Duodenal mucosa (tissue), 2 donors: ENCODE results near the gene GARIN3.
"Not testable (repeated sequence)": the region's sequence is repeated elsewhere in the genome, so short reads cannot be mapped to it uniquely, and the experiment has no call there.

Source experiments
- H3K27ac ChIP-seq: one replicate; pipeline ENCODE4 v1.7.0; 2013; ENCODE audit warnings: low read depth, low read length
- H3K27me3 ChIP-seq, 2 donors: one replicate each; pipeline ENCODE4 v1.7.0; 2013; ENCODE audit warnings: low read length in 2 of 2, control low read depth in 1 of 2; ENCODE audit not compliant: insufficient read depth in 2 of 2, control insufficient read depth in 1 of 2
- H3K36me3 ChIP-seq, 2 donors: one replicate each; pipeline ENCODE4 v1.7.0; 2013; ENCODE audit warnings: low read length in 2 of 2, control low read depth in 1 of 2; ENCODE audit not compliant: insufficient read depth in 2 of 2, control insufficient read depth in 1 of 2
- H3K4me1 ChIP-seq, 2 donors: one replicate each; pipeline ENCODE4 v1.7.0; 2013; ENCODE audit warnings: low read length in 2 of 2, control low read depth in 1 of 2; ENCODE audit not compliant: insufficient read depth in 2 of 2, control insufficient read depth in 1 of 2
- H3K4me3 ChIP-seq, 2 donors: one replicate each; pipeline ENCODE4 v1.7.0; 2013; ENCODE audit warnings: low read length in 2 of 2, low read depth in 1 of 2
- H3K9ac ChIP-seq, 2 donors: one replicate each; pipeline ENCODE4 v1.7.0; 2013; ENCODE audit warnings: low read length in 2 of 2, low read depth in 1 of 2
- H3K9me3 ChIP-seq, 2 donors: one replicate each; pipeline ENCODE4 v1.7.0; 2013; ENCODE audit warnings: low read length in 2 of 2, control low read depth in 1 of 2; ENCODE audit not compliant: control insufficient read depth in 1 of 2

GARIN3 gene

DNA sequence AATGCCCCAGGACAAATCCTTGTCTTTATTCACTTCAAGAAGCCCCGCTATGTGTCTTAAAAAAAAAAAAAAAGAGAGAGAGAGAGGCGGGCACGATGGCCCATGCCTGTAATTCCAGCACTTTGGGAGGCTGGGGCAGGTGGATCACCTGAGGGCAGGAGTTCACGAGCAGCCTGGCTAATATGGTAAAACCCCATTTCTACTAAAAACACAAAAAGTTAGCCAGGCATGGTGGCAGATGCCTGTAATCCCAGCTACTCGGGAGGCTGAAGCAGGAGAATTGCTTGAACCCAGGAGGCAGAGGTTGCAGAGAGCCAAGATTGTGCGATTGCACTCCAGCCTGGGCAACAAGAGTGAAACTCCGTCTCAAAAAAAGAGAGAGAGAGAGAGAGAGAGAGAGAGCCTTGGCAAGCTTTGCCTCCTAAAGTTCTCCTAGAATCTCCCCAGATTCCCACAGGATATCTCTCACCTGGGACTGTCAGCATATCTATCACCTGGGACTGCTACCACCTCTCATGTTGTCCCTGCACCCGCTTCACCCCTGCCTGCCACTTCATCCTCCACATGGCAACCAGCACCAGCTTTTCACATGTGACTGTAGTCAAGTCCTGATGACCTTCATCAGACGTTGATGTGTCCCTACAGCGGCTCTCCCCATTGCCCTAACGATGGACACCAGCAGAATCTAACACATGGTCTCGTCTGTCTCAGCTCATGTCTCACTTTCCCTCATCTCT lies 20.4 kb upstream of the GARIN3 start:
- H3K27ac ChIP-seq: no peak overlapping the region
- no peaks in the 10 kb centered on the region for H3K9me3 ChIP-seq
- peaks cover 0 to 3% of the 10 kb centered on the region in 2 donors for H3K27me3 ChIP-seq
- no peaks in the 10 kb centered on the region for H3K4me1 ChIP-seq
- H3K9ac ChIP-seq: no peak overlapping the region
- no peak overlapping the region for H3K4me3 ChIP-seq
- no peaks in the 10 kb centered on the region for H3K36me3 ChIP-seq

DNA sequence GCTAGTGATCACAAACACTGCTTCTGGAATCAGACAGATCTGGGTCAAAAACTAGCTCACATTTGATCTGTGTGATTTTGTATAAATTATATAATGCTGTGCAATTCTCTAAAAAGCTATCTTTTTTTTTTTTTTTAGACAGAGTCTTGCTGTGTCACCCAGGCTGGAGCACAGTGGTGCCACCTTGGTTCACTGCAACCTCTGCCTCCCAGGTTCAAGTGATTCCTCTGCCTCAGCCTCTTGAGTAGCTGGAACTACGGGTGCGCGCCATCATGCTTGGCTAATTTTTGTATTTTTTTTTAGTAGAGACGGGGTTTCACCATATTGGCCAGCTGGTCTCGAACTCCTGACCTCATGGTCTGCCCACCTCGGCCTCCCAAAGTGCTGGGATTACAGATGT lies 19.1 kb upstream of the GARIN3 start:
- not testable (repeated sequence) for H3K27me3 ChIP-seq, H3K27ac ChIP-seq, H3K36me3 ChIP-seq, H3K9me3 ChIP-seq, H3K4me1 ChIP-seq, H3K4me3 ChIP-seq, H3K9ac ChIP-seq

DNA sequence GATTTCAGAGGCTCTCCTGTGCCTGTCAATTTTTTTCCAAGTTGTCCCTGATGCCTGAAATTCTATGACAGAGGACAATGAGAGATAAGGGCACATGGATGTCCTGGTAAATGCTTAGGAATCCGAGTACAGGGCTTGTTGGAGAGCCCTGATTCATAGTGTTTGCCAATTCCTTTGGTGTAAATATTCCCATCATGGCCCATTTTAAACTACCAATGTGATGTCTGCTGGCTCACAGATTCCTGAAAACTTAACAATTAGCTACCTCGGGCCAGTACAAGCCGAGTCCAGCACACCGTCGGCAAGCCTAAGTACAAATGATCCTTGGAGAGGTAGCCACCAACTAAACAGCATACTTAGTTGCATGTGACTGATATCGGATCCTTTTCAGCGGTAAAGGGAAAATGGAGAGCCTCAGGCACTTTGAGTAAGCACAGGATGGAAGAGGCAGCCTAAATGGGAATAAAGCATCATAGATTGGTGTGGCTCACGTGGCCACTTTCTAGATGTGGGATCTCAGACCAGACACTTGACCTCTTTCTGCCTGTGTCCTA lies 18.1 kb upstream of the GARIN3 start:
- H3K9me3 ChIP-seq: no peaks in the 10 kb centered on the region
- H3K4me3 ChIP-seq: peak overlapping the region in 1 of 2 donors; percentile 24
- no peaks in the 10 kb centered on the region for H3K36me3 ChIP-seq
- H3K27ac ChIP-seq: no peak overlapping the region
- no peak overlapping the region for H3K9ac ChIP-seq
- no peaks in the 10 kb centered on the region for H3K4me1 ChIP-seq
- H3K27me3 ChIP-seq: peaks cover 0 to 3% of the 10 kb centered on the region in 2 donors

DNA sequence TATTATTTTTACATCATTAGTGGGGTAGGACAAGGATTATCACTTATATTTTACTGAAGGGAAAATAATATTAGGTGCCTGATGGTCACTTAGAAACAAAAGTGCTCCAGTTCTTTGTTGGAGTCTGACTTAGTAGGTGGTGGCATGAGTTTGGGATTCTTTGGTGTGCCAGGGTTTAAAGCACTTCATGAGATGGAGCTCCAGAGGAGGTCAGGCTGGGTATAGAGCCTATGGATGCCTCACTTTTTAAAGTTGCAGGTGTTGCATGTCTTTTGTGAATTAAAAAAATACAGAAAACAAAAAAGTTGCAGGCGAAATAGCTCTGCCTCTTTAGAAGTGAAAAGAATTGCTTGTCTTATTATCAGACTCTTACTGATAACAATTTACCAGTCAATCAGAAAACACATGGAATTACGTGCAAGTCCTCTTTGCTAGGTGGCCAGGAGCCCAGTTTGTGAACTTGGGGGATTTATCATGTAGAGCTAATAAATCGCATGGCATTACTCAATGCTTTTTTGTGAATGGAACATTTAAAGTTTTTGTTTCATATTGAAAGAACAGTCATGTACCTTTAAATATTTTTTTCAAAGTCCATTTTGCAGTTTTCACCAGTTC lies 16.2 kb upstream of the GARIN3 start:
- H3K4me3 ChIP-seq: peak overlapping the region; percentile 13 to 25
- peak overlapping the region in 1 of 2 donors; percentile 21 for H3K9ac ChIP-seq
- H3K4me1 ChIP-seq: no peaks in the 10 kb centered on the region
- H3K27me3 ChIP-seq: peaks cover 0 to 3% of the 10 kb centered on the region in 2 donors
- H3K27ac ChIP-seq: no peak overlapping the region
- no peaks in the 10 kb centered on the region for H3K36me3 ChIP-seq
- H3K9me3 ChIP-seq: no peaks in the 10 kb centered on the region

DNA sequence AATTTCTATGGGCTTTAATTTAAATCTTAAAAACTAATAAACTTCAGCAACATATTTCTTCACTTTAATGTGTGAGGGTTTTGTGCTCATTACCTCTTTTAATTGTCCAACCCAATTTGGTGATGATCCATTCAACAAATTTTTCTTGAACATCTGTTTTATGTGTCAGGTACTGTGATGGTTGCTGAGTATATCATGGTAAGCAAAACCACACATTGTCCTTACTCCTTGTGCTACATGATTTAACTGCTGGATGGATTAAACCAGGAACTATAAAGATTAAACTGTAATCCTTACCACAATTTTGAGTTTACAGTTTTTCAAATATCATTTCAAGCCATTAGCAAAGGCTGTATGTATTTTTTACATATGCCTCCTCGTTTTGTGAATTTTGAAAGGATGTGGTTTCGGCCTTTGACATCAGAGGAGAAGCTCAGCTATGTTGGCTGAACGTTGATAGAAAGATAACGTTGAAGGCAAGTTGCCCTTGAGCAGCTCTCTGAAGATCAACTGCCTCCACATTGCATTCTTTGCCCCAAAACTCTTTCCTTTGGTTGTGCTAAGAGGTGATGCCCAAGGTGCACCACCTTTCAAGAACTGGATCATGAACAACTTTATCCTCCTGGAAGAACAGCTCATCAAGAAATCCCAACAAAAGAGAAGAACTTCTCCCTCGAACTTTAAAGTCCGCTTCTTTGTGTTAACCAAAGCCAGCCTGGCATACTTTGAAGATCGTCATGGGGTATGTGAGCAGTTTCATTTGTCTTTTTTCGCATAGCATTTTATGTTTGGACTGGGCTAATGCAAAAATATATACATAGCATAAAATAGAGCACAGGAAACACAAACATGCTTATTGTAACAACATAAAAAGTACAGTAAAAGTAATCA lies 14.6 kb upstream of the GARIN3 start, which contains the start of gene ITK:
Gene ITK (plus strand): TSS at position 467 of the 891 bp plus-strand sequence. CDS start 138 bp downstream, at position 605.
- Histone ChIP-seq H3K9ac (peak within 1 kb of the TSS in 1 of 2 donors; percentile 21), H3K36me3 (no peaks in the 10 kb centered on the region), H3K9me3 (no peaks in the 10 kb centered on the region), H3K27ac (no peak within 1 kb of the TSS), H3K4me3 (peak within 1 kb of the TSS in 1 of 2 donors; percentile 13), H3K4me1 (no peaks in the 10 kb centered on the region), H3K27me3 (peaks cover 0 to 3% of the 10 kb centered on the region in 2 donors)

DNA sequence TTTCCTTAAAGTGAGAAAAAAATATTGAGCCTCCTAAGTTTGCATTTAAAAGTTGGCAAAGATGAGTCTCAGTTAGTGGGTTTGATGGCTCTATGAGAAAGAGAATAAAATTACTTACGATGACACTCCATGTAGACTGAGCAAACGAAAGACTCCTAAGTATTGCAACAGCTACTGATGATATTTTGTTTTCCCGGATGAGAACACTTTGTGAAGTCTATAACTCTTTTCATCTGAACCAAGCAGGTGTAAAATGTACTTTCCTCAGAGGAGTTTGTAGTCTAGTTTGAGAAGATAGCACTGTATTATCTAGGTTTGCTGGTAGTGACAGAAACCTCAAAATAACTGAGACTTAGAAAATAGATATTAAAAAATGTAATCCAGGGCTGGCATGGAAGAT lies 12.9 kb upstream of the GARIN3 start:
- Histone ChIP-seq H3K9ac (no peak overlapping the region), H3K4me1 (no peaks in the 10 kb centered on the region), H3K27me3 (no peaks in the 10 kb centered on the region), H3K9me3 (no peaks in the 10 kb centered on the region), H3K36me3 (no peaks in the 10 kb centered on the region), H3K4me3 (no peak overlapping the region), H3K27ac (no peak overlapping the region)

DNA sequence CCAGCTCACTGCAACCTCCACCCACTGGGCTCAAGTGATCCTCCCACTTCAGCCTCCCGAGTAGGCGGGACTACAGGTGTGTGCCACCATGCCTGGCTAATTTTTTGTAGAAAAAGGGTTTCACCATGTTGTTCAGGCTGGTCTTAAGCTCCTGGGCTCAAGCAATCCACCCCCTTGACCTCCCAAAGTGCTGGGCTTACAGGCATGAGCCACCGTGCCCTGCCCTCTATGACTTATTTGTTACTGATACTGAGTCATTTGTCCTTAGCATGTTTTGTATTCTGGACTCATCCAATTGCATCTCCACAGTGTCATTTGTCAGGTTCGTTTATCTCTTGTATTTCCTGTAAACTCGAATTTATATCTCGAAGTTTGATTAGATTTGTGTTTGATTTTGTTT lies 11.9 kb upstream of the GARIN3 start:
- Histone ChIP-seq H3K27me3 (no peaks in the 10 kb centered on the region), H3K4me3 (no peak overlapping the region), H3K27ac (no peak overlapping the region), H3K9me3 (no peaks in the 10 kb centered on the region), H3K9ac (no peak overlapping the region), H3K36me3 (no peaks in the 10 kb centered on the region), H3K4me1 (no peaks in the 10 kb centered on the region)

DNA sequence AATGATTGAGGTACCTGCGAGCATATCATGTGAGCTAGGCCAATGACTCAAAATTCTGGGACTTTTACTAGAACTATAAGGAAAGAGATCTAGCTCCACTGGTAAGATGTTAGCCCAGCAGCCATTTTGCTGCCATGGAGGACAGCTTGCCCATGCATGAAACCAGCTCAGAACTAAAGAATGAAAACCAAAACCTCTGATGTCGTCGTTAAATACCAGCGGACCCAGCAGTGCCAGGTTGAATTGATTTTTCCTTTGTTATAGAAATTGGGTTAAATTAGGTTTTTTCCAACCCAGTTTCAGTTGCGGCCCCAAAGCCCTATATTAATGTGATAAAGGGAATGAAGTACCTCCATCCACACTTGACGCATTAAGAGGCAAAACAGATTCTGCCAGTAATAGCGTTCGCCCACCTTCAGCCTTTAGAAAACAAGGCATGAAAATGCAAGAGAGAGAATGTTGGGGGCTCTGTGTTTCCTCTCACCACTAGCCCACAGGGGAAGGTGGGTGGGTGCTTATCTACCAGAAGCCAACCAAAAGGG lies 9.1 kb upstream of the GARIN3 start:
- Histone ChIP-seq H3K27ac (no peak overlapping the region), H3K9me3 (no peaks in the 10 kb centered on the region), H3K36me3 (no peaks in the 10 kb centered on the region), H3K27me3 (no peaks in the 10 kb centered on the region), H3K9ac (no peak overlapping the region), H3K4me1 (peaks cover 0 to 3% of the 10 kb centered on the region in 2 donors), H3K4me3 (no peak overlapping the region)

DNA sequence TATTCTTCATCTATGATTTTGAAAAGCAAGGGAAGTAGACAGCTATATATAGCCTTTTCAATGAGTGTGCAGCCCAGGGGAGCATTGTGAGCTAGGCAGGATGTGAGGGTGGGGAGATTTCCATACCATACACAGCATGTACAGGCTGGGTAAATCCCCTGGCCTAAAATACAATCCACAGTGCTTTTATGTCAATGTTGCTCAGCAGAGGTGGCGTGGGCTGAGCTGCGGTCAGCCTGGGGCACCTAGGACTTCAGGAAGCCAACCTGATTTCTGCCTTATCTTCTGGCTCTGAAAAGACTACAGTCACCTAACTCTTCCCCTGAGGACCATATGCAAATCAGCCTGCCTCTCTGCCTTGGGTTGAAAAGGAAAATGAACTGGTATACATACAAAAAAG lies 6.3 kb upstream of the GARIN3 start:
- H3K27ac ChIP-seq: no peak overlapping the region

More for the DNA sequence above, 6.3 kb upstream of the GARIN3 start:
- Histone ChIP-seq H3K27me3 (no peaks in the 10 kb centered on the region), H3K9ac (no peak overlapping the region), H3K9me3 (no peaks in the 10 kb centered on the region), H3K4me1 (peaks cover 0 to 3% of the 10 kb centered on the region in 2 donors), H3K36me3 (no peaks in the 10 kb centered on the region), H3K4me3 (no peak overlapping the region)
